ENCODE measurements around the gene TNRC6A.

Gene TNRC6A

GRCh38 chr16:24826817-24827566 is 97.5 kb downstream of the TNRC6A start:
- Histone ChIP-seq H3K27ac (no peak overlapping the region), H3K27me3 (replicated peaks) (no peaks in the 10 kb centered on the region), H3K36me3 (replicated peaks) (peaks cover 29% of the 10 kb centered on the region), H3K4me3 (ENCODE audit: low read depth, low read length) (no peak overlapping the region)
- no peak for TF ChIP-seq CTCF (IDR thresholded peaks at IDR 0.05; ENCODE audit: low read depth, low read length, missing control alignments)
- DNase-seq, result no peak
- in situ Hi-C loops (cut with HindIII; ENCODE audit: low pct_ligation_motif_present, low sequenced_read_pairs), result no loop called here

GRCh38 chr16:24829153-24829552 is 99.7 kb downstream of the TNRC6A start:
- H3K27ac ChIP-seq, result no peak overlapping the region
- no peak for DNase-seq
- H3K27me3 ChIP-seq (replicated peaks), result no peaks in the 10 kb centered on the region
- in situ Hi-C loops (cut with HindIII; ENCODE audit: low pct_ligation_motif_present, low sequenced_read_pairs), result no loop called here
- TF ChIP-seq CTCF (IDR thresholded peaks at IDR 0.05; ENCODE audit: low read depth, low read length, missing control alignments), result no peak
- H3K36me3 ChIP-seq (replicated peaks), result peaks cover 14% of the 10 kb centered on the region
- no peak overlapping the region for H3K4me3 ChIP-seq (ENCODE audit: low read depth, low read length)

DNA sequence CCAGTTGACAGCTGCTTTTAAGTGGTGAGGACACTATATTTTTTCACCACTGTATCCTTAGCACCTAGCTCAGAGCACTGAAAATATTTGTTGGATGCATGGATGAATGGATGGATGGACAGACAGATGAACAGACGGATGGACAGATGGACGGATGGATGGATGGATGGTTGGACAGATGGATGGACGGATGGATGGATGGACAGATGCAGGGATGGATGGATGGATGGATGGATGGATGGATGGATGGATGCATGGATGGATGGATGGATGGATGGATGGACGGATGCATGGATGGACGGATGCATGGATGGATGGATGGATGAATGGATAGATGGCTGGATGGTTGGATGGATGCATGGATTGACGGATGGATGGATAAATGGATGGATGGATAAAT is 103.9 kb downstream of the TNRC6A start:
- H3K36me3 ChIP-seq (replicated peaks), result no peaks in the 10 kb centered on the region
- no peak overlapping the region for H3K27ac ChIP-seq
- TF ChIP-seq CTCF (IDR thresholded peaks at IDR 0.05; ENCODE audit: low read depth, low read length, missing control alignments), result no peak
- H3K27me3 ChIP-seq (replicated peaks), result no peaks in the 10 kb centered on the region
- H3K4me3 ChIP-seq (ENCODE audit: low read depth, low read length), result no peak overlapping the region
- no peak for DNase-seq
- in situ Hi-C loops (cut with HindIII; ENCODE audit: low pct_ligation_motif_present, low sequenced_read_pairs), result no loop called here

- no peak overlapping the region for H3K4me3 ChIP-seq (ENCODE audit: low read depth, low read length)
- peak; percentile 34 for DNase-seq
- H3K27ac ChIP-seq, result no peak overlapping the region
- H3K27me3 ChIP-seq (replicated peaks), result no peaks in the 10 kb centered on the region
- H3K36me3 ChIP-seq (replicated peaks), result no peaks in the 10 kb centered on the region
- peak; percentile 83 for TF ChIP-seq CTCF (IDR thresholded peaks at IDR 0.05; ENCODE audit: low read depth, low read length, missing control alignments)
- in situ Hi-C loops (cut with HindIII; ENCODE audit: low pct_ligation_motif_present, low sequenced_read_pairs), result no loop called here
These were observed 105.2 kb downstream of the TNRC6A start for GRCh38 chr16:24834459-24835335.

DNA sequence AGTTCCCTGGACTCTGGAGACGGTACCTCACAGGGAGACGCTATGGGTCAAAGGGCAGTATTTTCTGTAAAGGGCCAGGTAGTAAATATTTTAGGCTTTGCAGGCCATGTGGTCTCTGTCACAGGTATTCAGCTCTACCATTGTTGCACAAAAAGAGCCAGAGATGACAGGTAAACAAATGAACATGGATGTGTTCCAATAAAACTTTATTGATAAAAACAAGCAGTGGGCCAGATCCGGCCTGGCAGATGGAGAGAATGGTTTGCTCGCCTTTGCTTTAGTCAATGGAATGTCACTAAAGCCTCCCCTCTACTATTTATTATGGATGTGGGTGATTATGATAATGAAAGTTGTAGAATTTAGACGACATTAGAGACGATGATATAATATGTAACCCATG is 107.4 kb downstream of the TNRC6A start:
- Histone ChIP-seq H3K4me3 (ENCODE audit: low read depth, low read length) (no peak overlapping the region), H3K27ac (no peak overlapping the region), H3K36me3 (replicated peaks) (no peaks in the 10 kb centered on the region), H3K27me3 (replicated peaks) (no peaks in the 10 kb centered on the region)
- no peak for TF ChIP-seq CTCF (IDR thresholded peaks at IDR 0.05; ENCODE audit: low read depth, low read length, missing control alignments)
- DNase-seq, result no peak
- in situ Hi-C loops (cut with HindIII; ENCODE audit: low pct_ligation_motif_present, low sequenced_read_pairs), result no loop called here

Data from brain microvascular endothelial cell (primary cell).